Neuron (in vitro differentiated cells): ENCODE data around the gene MAGI1.

ENCODE experiments used
- H2AFZ ChIP-seq: one replicate; pipeline ENCODE4 v1.6.1; 2013; ENCODE audit warnings: low read depth, mild to moderate bottlenecking, inconsistent platforms, low read length, moderate library complexity
- H3K27me3 ChIP-seq: one replicate; pipeline ENCODE4 v1.6.1; 2013; ENCODE audit warnings: low read length; ENCODE audit not compliant: insufficient read depth
- H3K36me3 ChIP-seq: one replicate; pipeline ENCODE4 v1.6.1; 2013; ENCODE audit warnings: low read length; ENCODE audit not compliant: insufficient read depth
- H3K4me1 ChIP-seq: one replicate; pipeline ENCODE4 v1.6.1; 2013; ENCODE audit warnings: low read length; ENCODE audit not compliant: insufficient read depth
- H3K4me3 ChIP-seq: 2 replicates; pipeline ENCODE4 v1.5.1; 2013; ENCODE audit warnings: mild to moderate bottlenecking, low read length, moderate library complexity
- H3K9me3 ChIP-seq: one replicate; pipeline ENCODE4 v1.6.1; 2013; ENCODE audit warnings: low read length

The MAGI1 gene

DNA sequence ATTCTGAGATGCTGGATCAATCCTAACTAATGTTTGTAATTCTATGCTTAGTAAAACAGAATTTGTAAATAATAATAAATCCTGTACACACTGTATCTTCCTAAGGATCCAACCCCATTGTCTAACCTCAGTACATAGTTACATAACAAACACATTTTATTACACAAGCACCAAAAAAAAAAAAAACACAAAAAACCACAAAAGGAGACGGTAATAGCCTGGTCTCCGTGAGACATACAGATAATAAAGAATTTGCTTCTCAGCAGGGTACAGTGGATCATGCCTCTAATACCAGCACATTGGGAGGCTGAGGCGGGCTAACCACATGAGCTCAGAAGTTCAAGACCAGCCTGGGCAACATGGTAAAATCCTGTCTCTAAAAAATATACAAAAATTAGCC, 558.7 kb downstream of the MAGI1 start:
- H3K36me3 ChIP-seq: peaks cover 3% of the 10 kb centered on the region
- H3K4me3 ChIP-seq: no peak overlapping the region
- H3K4me1 ChIP-seq: peaks cover 14% of the 10 kb centered on the region
- no peaks in the 10 kb centered on the region for H3K27me3 ChIP-seq
- H2AFZ ChIP-seq: no peak overlapping the region
- H3K9me3 ChIP-seq: no peaks in the 10 kb centered on the region

DNA sequence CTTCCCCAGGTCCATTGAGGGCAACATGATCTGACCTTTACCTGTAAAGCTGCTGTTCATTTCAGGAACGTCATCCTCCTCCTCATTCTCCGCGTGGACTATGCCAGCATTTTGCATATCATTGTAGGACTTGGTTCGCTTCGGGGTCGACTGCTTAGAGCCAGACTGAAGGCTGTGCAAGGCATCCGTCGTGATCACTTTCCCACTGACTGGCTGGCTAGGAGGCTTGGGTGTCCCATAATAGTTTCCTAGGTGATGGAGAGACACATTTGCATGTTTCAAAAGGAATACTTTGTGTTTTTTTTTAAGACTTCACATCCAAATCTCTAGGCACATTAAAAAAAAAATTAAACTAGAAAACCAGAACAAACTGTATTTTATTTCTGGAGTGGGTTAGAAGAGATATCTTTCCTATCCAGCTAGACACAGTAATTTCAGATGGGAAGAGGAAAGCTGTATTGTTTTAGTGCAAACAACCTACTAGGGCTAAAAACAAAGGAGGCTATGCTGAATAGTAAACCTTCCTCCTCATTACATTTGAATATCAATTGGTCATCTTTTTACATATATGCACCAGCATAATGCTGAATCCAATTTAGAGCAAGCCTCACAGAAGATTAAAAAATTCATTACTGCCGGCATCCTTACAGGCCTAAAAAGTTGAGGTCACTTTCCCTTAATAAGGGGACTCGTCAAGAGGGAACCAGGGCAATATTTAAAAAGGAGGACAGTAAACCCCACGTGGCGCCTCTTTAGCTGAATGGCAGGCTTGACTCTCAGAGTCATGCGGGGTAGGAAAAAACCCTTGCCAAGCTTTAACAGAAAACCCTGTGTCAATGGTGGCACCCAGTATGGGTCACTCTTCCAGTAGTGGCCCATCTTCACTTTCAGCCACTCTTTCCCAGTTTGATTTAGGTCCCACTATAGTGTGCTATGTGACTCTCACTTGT, 559.9 kb downstream of the MAGI1 start:
- H3K27me3 ChIP-seq: no peaks in the 10 kb centered on the region
- no peak overlapping the region for H3K4me3 ChIP-seq
- no peaks in the 10 kb centered on the region for H3K9me3 ChIP-seq
- H3K4me1 ChIP-seq: peaks cover 14% of the 10 kb centered on the region
- H3K36me3 ChIP-seq: peaks cover 3% of the 10 kb centered on the region
- H2AFZ ChIP-seq: no peak overlapping the region

DNA sequence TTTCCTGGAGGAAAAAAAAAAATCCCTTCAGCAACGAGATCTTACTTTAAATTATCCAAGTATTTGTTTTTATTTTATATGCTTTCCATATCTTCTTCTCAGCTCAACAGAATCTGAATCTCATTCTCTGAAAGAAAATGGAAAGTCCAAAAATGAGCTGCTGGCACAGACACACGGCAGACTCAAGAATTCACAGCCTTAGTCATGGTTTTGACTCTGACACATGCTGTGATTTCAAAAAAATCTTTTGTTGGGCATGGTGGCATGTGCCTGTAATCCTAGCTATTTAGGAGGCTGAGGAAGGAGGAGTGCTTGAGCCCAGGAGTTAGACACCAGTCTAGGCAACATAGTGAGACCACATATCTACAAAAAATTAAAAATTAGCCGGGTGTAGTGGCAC, 565.0 kb downstream of the MAGI1 start:
- Histone ChIP-seq H3K27me3 (no peaks in the 10 kb centered on the region), H3K36me3 (peaks cover 9% of the 10 kb centered on the region), H2AFZ (no peak overlapping the region), H3K9me3 (no peaks in the 10 kb centered on the region), H3K4me3 (no peak overlapping the region), H3K4me1 (peaks cover 8% of the 10 kb centered on the region)

GRCh38 chr3:65472501-65472900, 566.2 kb downstream of the MAGI1 start:
- H2AFZ ChIP-seq: no peak overlapping the region
- H3K4me3 ChIP-seq: no peak overlapping the region
- H3K36me3 ChIP-seq: peaks cover 9% of the 10 kb centered on the region
- H3K9me3 ChIP-seq: no peaks in the 10 kb centered on the region
- no peaks in the 10 kb centered on the region for H3K4me1 ChIP-seq
- no peaks in the 10 kb centered on the region for H3K27me3 ChIP-seq

- Histone ChIP-seq H2AFZ (no peak overlapping the region), H3K9me3 (peaks cover 2% of the 10 kb centered on the region), H3K4me3 (no peak overlapping the region), H3K36me3 (peaks cover 5% of the 10 kb centered on the region), H3K4me1 (no peaks in the 10 kb centered on the region), H3K27me3 (no peaks in the 10 kb centered on the region)
These were observed 572.3 kb downstream of the MAGI1 start for GRCh38 chr3:65466300-65466988.

DNA sequence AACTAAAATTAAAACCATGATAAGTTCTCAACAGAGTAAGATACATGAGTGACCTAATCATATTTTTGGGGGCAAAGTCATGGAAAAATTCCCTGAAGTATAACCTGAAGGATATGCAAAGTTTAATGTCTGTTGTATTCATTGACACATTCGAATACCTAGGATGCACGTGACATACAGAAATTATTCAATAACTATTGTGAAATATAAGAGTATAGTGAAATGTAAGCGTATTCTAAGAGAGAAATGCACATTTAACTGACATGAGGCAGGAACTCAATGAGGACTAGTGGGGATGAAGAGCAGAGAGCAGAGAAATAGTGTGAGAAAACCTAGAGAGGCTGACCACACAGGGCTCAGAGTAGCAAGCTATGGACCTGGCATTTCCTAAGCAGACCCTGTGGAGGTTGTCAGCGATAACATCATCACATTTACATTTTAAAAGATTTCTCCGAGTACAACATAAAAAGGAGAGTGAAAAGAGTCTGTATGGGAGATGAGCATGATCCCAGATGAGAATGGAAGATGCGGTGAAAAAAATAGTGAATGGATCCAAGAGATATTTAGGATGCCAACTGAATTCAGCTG, 588.8 kb downstream of the MAGI1 start:
- Histone ChIP-seq H3K4me1 (peaks cover 9% of the 10 kb centered on the region), H2AFZ (no peak overlapping the region), H3K36me3 (peaks cover 5% of the 10 kb centered on the region), H3K4me3 (no peak overlapping the region), H3K9me3 (no peaks in the 10 kb centered on the region), H3K27me3 (no peaks in the 10 kb centered on the region)

DNA sequence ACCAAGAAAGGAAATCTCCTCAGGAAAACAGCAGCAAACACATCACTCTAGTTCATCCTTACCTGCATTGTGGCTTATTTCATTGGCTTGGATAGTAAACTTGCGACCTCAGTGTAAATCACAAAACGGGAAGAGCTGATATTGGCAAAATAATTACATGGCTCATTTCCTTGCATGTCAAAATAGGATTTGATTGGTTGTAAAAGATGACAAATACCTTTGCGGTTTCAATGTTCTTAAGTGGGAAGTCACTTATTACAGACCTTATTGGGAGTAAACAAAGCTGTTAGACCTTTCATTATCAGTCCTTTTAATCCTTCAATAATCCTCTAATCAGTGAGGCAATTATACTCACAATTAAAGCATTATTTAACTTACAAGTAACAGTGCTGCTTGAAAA, 590.6 kb downstream of the MAGI1 start:
- Histone ChIP-seq H3K4me1 (peaks cover 9% of the 10 kb centered on the region), H3K9me3 (no peaks in the 10 kb centered on the region), H2AFZ (no peak overlapping the region), H3K4me3 (no peak overlapping the region), H3K36me3 (peaks cover 5% of the 10 kb centered on the region), H3K27me3 (no peaks in the 10 kb centered on the region)

- Histone ChIP-seq H3K9me3 (no peaks in the 10 kb centered on the region), H3K4me1 (peaks cover 9% of the 10 kb centered on the region), H2AFZ (no peak overlapping the region), H3K36me3 (no peaks in the 10 kb centered on the region), H3K4me3 (no peak overlapping the region), H3K27me3 (no peaks in the 10 kb centered on the region)
These were observed 593.0 kb downstream of the MAGI1 start for GRCh38 chr3:65445573-65446169.

DNA sequence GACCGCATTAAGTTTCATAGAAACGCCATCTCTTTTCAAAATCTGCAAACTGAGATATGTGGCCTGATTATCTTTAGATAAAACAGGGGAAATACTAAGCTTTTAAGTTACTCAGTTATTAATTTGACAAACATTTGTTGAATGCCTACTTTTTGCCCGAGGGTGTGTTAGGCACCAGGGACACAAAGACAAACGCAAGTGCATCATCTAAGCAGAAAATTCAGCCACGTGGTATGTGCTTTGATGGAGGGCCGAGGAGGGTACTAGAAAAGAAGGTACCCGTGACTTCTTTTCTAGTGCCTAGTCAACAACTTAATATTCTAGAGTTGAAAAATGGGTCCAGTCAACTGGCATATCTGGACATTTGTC, 594.3 kb downstream of the MAGI1 start:
- Histone ChIP-seq H3K9me3 (no peaks in the 10 kb centered on the region), H2AFZ (no peak overlapping the region), H3K4me3 (no peak overlapping the region), H3K36me3 (no peaks in the 10 kb centered on the region), H3K27me3 (no peaks in the 10 kb centered on the region), H3K4me1 (peaks cover 8% of the 10 kb centered on the region)

- no peaks in the 10 kb centered on the region for H3K9me3 ChIP-seq
- no peaks in the 10 kb centered on the region for H3K27me3 ChIP-seq
- no peak overlapping the region for H3K4me3 ChIP-seq
- peaks cover 8% of the 10 kb centered on the region for H3K4me1 ChIP-seq
- peaks cover 1% of the 10 kb centered on the region for H3K36me3 ChIP-seq
- H2AFZ ChIP-seq: no peak overlapping the region
These were observed 594.8 kb downstream of the MAGI1 start for GRCh38 chr3:65443739-65444446.

DNA sequence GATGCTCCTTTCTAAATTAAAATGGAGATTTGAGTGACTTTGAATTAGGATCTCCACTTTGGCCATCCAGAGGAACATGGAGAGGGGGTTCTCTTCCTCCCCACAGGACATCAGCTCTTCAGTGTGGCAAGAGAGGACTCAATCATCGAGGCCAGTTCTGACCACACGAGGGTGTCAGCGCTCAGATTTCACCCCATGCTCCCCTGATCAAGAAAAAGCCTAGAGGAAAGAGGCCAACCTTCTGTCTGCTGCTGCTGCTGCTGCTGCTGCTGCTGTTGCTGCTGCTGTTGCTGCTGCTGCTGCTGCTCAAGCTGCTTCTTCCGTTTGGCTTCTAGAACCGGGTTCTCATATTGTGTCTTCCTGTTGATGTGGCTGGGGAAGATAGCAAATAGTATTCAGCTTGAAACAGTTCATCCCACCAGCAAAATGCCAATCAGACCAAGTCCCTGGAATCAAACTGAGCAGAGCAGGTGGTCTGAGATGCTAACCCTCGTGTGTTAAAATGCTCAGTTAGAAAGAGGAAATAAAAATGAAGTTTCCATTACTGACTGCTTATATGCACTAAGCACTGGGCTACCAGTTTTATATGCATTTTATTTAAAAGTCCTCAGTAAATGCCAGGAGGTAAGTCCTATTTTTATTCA, 599.0 kb downstream of the MAGI1 start:
- Histone ChIP-seq H3K36me3 (peaks cover 18% of the 10 kb centered on the region), H3K9me3 (no peaks in the 10 kb centered on the region), H2AFZ (no peak overlapping the region), H3K4me1 (peaks cover 8% of the 10 kb centered on the region), H3K27me3 (no peaks in the 10 kb centered on the region), H3K4me3 (no peak overlapping the region)

DNA sequence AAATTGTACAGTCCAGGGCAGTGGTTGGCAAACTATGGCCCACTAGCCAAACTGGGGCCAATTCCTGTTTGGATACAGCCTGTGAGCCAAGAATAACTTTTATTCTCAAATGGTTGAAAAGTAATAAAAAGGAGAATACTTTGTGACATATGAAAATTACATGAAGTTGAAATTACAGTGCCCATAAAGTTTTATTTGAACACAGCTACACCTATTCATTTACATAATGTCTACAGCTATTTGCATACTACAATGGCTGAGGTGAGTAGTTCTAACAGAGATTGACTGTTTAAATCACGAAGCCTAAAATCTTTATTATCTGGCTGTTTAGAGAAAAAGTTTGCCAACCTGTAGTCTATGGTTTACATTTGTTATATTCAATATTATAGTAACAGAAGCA, 600.1 kb downstream of the MAGI1 start:
- H3K9me3 ChIP-seq: no peaks in the 10 kb centered on the region
- peaks cover 29% of the 10 kb centered on the region for H3K36me3 ChIP-seq
- H2AFZ ChIP-seq: no peak overlapping the region
- no peak overlapping the region for H3K4me3 ChIP-seq
- peaks cover 8% of the 10 kb centered on the region for H3K4me1 ChIP-seq
- H3K27me3 ChIP-seq: no peaks in the 10 kb centered on the region
